ENCODE measurements around the gene ZCCHC18.

The ZCCHC18 gene

DNA sequence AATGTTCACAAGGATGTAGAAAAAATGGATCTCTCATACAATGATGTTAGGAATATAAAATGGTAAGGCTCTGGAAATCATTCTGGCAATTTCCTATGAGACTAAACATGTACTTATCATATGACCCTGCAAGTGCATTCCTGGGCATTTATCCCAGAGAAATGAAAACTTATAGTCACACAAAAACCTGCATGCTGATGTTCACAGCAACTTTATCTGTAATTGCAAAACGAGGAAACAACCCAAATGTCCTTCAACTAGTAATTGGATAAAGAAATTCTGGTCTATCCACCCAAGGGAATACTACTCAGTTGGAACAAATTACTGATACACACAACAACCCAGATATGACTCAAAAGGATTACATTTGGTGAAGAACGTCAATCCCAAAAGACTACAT is 14.5 kb downstream of the ZCCHC18 start:
- no peak for TF ChIP-seq CTCF (IDR thresholded peaks at IDR 0.05)
- H3K27me3 ChIP-seq, result no peaks in the 10 kb centered on the region
- H3K27ac ChIP-seq, result no peak overlapping the region
- no peak overlapping the region for H3K4me3 ChIP-seq (ENCODE audit: low read depth in 1 of 2, low read length in 1 of 2)
- H3K9me3 ChIP-seq, result no peaks in the 10 kb centered on the region
- peaks cover 4 to 9% of the 10 kb centered on the region in 2 experiments for H3K4me1 ChIP-seq (ENCODE audit: control insufficient read depth in 1 of 2, insufficient read depth in 1 of 2, low read depth in 1 of 2, low read length in 1 of 2)
- H3K36me3 ChIP-seq, result peaks cover 14% of the 10 kb centered on the region

- Histone ChIP-seq H3K4me1 (ENCODE audit: control insufficient read depth in 1 of 2, insufficient read depth in 1 of 2, low read depth in 1 of 2, low read length in 1 of 2) (peaks cover 4 to 6% of the 10 kb centered on the region in 2 experiments), H3K4me3 (ENCODE audit: low read depth in 1 of 2, low read length in 1 of 2) (no peak overlapping the region), H3K9me3 (no peaks in the 10 kb centered on the region), H3K36me3 (peaks cover 14% of the 10 kb centered on the region), H3K27ac (no peak overlapping the region), H3K27me3 (no peaks in the 10 kb centered on the region)
- TF ChIP-seq CTCF (IDR thresholded peaks at IDR 0.05), result no peak
These were observed 18.5 kb downstream of the ZCCHC18 start for GRCh38 chrX:104130808-104131207.

GRCh38 chrX:104134583-104135261 is 22.4 kb downstream of the ZCCHC18 start:
- H3K27ac ChIP-seq, result no peak overlapping the region
- peaks cover 14% of the 10 kb centered on the region for H3K36me3 ChIP-seq
- H3K9me3 ChIP-seq, result no peaks in the 10 kb centered on the region
- no peak for TF ChIP-seq CTCF (IDR thresholded peaks at IDR 0.05)
- no peaks in the 10 kb centered on the region for H3K27me3 ChIP-seq
- H3K4me3 ChIP-seq (ENCODE audit: low read depth in 1 of 2, low read length in 1 of 2), result no peak overlapping the region
- H3K4me1 ChIP-seq (ENCODE audit: control insufficient read depth in 1 of 2, insufficient read depth in 1 of 2, low read depth in 1 of 2, low read length in 1 of 2), result peaks cover 3% of the 10 kb centered on the region in 2 experiments

DNA sequence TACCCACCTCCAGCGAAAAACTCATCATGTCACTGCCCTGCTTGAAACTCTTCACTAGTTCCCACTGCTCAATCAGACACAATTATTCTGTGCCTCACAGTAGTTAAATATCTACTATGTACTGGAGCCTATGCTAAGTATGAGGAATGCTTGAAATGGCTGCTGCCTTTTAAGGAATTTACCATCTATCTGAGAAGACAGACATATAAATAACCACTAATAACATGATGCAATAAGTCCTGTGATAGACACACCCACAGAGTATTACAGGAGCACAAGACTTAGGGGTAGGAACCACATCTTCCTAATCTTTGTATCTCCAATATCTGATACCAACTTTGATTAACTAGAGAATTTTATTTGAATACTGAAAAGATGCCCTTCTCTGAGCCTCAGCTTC is 23.4 kb downstream of the ZCCHC18 start:
- Histone ChIP-seq H3K4me1 (ENCODE audit: control insufficient read depth in 1 of 2, insufficient read depth in 1 of 2, low read depth in 1 of 2, low read length in 1 of 2) (peaks cover 3% of the 10 kb centered on the region in 2 experiments), H3K36me3 (peaks cover 5% of the 10 kb centered on the region), H3K27ac (no peak overlapping the region), H3K27me3 (no peaks in the 10 kb centered on the region), H3K9me3 (no peaks in the 10 kb centered on the region), H3K4me3 (ENCODE audit: low read depth in 1 of 2, low read length in 1 of 2) (no peak overlapping the region)
- no peak for TF ChIP-seq CTCF (IDR thresholded peaks at IDR 0.05)

- Histone ChIP-seq H3K27me3 (no peaks in the 10 kb centered on the region), H3K9me3 (no peaks in the 10 kb centered on the region), H3K4me1 (ENCODE audit: control insufficient read depth in 1 of 2, insufficient read depth in 1 of 2, low read depth in 1 of 2, low read length in 1 of 2) (peaks cover 3% of the 10 kb centered on the region in 2 experiments), H3K4me3 (ENCODE audit: low read depth in 1 of 2, low read length in 1 of 2) (no peak overlapping the region), H3K27ac (no peak overlapping the region), H3K36me3 (no peaks in the 10 kb centered on the region)
- TF ChIP-seq CTCF (IDR thresholded peaks at IDR 0.05), result peak; percentile 36
These were observed 24.1 kb downstream of the ZCCHC18 start for GRCh38 chrX:104136241-104137019.
